ENCODE data around the gene PALM.
"Not testable (repeated sequence)": the region's sequence is repeated elsewhere in the genome, so short reads cannot be mapped to it uniquely, and the experiment has no call there.

PALM gene
- total RNA-seq, result 0 to 0.17 (median 0) reads per million in 3 donors

GRCh38 chr19:708154-709143 is at the start of gene PALM:
Gene PALM (plus strand): TSS chr19:708935. CDS start chr19:709147, 212 bp downstream.
- Histone ChIP-seq H3K36me3 (ENCODE audit: control insufficient read depth, insufficient read depth, low read length) (no peaks in the 10 kb centered on the region), H3K27me3 (replicated peaks; ENCODE audit: control insufficient read depth, insufficient read depth, low read length, poor library complexity, severe bottlenecking) (peaks cover 17% of the 10 kb centered on the region), H3K4me1 (ENCODE audit: control insufficient read depth, insufficient read depth, low read length, poor library complexity, severe bottlenecking) (peaks cover 11% of the 10 kb centered on the region), H3K4me3 (ENCODE audit: insufficient read depth, low read depth, low read length, poor library complexity, severe bottlenecking) (no peak within 1 kb of the TSS), H3K9me3 (ENCODE audit: control insufficient read depth, low read length) (no peaks in the 10 kb centered on the region), H3K27ac (ENCODE audit: insufficient read depth, low read length, poor library complexity, severe bottlenecking) (no peak within 1 kb of the TSS)
- no peak for DNase-seq

- peaks cover 18% of the 10 kb centered on the region for H3K36me3 ChIP-seq (ENCODE audit: control insufficient read depth, insufficient read depth, low read length)
- H3K4me1 ChIP-seq (ENCODE audit: control insufficient read depth, insufficient read depth, low read length, poor library complexity, severe bottlenecking), result peaks cover 56% of the 10 kb centered on the region
- H3K4me3 ChIP-seq (ENCODE audit: insufficient read depth, low read depth, low read length, poor library complexity, severe bottlenecking), result peak overlapping the region; percentile 91
- H3K27me3 ChIP-seq (replicated peaks; ENCODE audit: control insufficient read depth, insufficient read depth, low read length, poor library complexity, severe bottlenecking), result no peaks in the 10 kb centered on the region
- no peaks in the 10 kb centered on the region for H3K9me3 ChIP-seq (ENCODE audit: control insufficient read depth, low read length)
- DNase-seq, result no peak
- H3K27ac ChIP-seq (ENCODE audit: insufficient read depth, low read length, poor library complexity, severe bottlenecking), result peak overlapping the region; percentile 94
These were observed 47.8 kb upstream of the PALM start for GRCh38 chr19:660793-661426.

- no peaks in the 10 kb centered on the region for H3K9me3 ChIP-seq (ENCODE audit: control insufficient read depth, low read length)
- no peaks in the 10 kb centered on the region for H3K27me3 ChIP-seq (replicated peaks; ENCODE audit: control insufficient read depth, insufficient read depth, low read length, poor library complexity, severe bottlenecking)
- H3K4me1 ChIP-seq (ENCODE audit: control insufficient read depth, insufficient read depth, low read length, poor library complexity, severe bottlenecking), result peaks cover 52% of the 10 kb centered on the region
- H3K4me3 ChIP-seq (ENCODE audit: insufficient read depth, low read depth, low read length, poor library complexity, severe bottlenecking), result peak overlapping the region; percentile 91
- peak; percentile 53 to 61 (median 61) for DNase-seq
- H3K36me3 ChIP-seq (ENCODE audit: control insufficient read depth, insufficient read depth, low read length), result peaks cover 16% of the 10 kb centered on the region
- peak overlapping the region; percentile 94 for H3K27ac ChIP-seq (ENCODE audit: insufficient read depth, low read length, poor library complexity, severe bottlenecking)
These were observed 47.1 kb upstream of the PALM start for GRCh38 chr19:661427-662196.

- H3K27ac ChIP-seq (ENCODE audit: insufficient read depth, low read length, poor library complexity, severe bottlenecking), result peak overlapping the region; percentile 94
- peak; percentile 59 to 65 (median 61) for DNase-seq
- peaks cover 45% of the 10 kb centered on the region for H3K4me1 ChIP-seq (ENCODE audit: control insufficient read depth, insufficient read depth, low read length, poor library complexity, severe bottlenecking)
- peaks cover 13% of the 10 kb centered on the region for H3K36me3 ChIP-seq (ENCODE audit: control insufficient read depth, insufficient read depth, low read length)
- H3K27me3 ChIP-seq (replicated peaks; ENCODE audit: control insufficient read depth, insufficient read depth, low read length, poor library complexity, severe bottlenecking), result no peaks in the 10 kb centered on the region
- peak overlapping the region; percentile 91 for H3K4me3 ChIP-seq (ENCODE audit: insufficient read depth, low read depth, low read length, poor library complexity, severe bottlenecking)
- H3K9me3 ChIP-seq (ENCODE audit: control insufficient read depth, low read length), result no peaks in the 10 kb centered on the region
These were observed 46.4 kb upstream of the PALM start for GRCh38 chr19:662207-662961.

GRCh38 chr19:662962-663681 is 45.6 kb upstream of the PALM start, which contains the start of gene RNF126:
Gene RNF126 (minus strand): TSS chr19:663214. CDS start chr19:663121, 93 bp downstream.
- H3K36me3 ChIP-seq (ENCODE audit: control insufficient read depth, insufficient read depth, low read length), result peaks cover 6% of the 10 kb centered on the region
- peaks cover 38% of the 10 kb centered on the region for H3K4me1 ChIP-seq (ENCODE audit: control insufficient read depth, insufficient read depth, low read length, poor library complexity, severe bottlenecking)
- no peaks in the 10 kb centered on the region for H3K27me3 ChIP-seq (replicated peaks; ENCODE audit: control insufficient read depth, insufficient read depth, low read length, poor library complexity, severe bottlenecking)
- H3K9me3 ChIP-seq (ENCODE audit: control insufficient read depth, low read length), result no peaks in the 10 kb centered on the region
- peak; percentile 87 to 95 (median 92) for DNase-seq
- peak within 1 kb of the TSS; percentile 91 for H3K4me3 ChIP-seq (ENCODE audit: insufficient read depth, low read depth, low read length, poor library complexity, severe bottlenecking)
- H3K27ac ChIP-seq (ENCODE audit: insufficient read depth, low read length, poor library complexity, severe bottlenecking), result peak within 1 kb of the TSS; percentile 94

- Histone ChIP-seq H3K4me1 (ENCODE audit: control insufficient read depth, insufficient read depth, low read length, poor library complexity, severe bottlenecking) (peaks cover 32% of the 10 kb centered on the region), H3K4me3 (ENCODE audit: insufficient read depth, low read depth, low read length, poor library complexity, severe bottlenecking) (peak overlapping the region; percentile 23), H3K27ac (ENCODE audit: insufficient read depth, low read length, poor library complexity, severe bottlenecking) (peak overlapping the region; percentile 74), H3K27me3 (replicated peaks; ENCODE audit: control insufficient read depth, insufficient read depth, low read length, poor library complexity, severe bottlenecking) (no peaks in the 10 kb centered on the region), H3K9me3 (ENCODE audit: control insufficient read depth, low read length) (no peaks in the 10 kb centered on the region), H3K36me3 (ENCODE audit: control insufficient read depth, insufficient read depth, low read length) (peaks cover under 1% of the 10 kb centered on the region)
- DNase-seq, result no peak
These were observed 45.0 kb upstream of the PALM start for GRCh38 chr19:663682-664117.

GRCh38 chr19:664913-665443 is 43.8 kb upstream of the PALM start:
- no peak overlapping the region for H3K4me3 ChIP-seq (ENCODE audit: insufficient read depth, low read depth, low read length, poor library complexity, severe bottlenecking)
- H3K9me3 ChIP-seq (ENCODE audit: control insufficient read depth, low read length), result no peaks in the 10 kb centered on the region
- no peaks in the 10 kb centered on the region for H3K27me3 ChIP-seq (replicated peaks; ENCODE audit: control insufficient read depth, insufficient read depth, low read length, poor library complexity, severe bottlenecking)
- peaks cover 19% of the 10 kb centered on the region for H3K4me1 ChIP-seq (ENCODE audit: control insufficient read depth, insufficient read depth, low read length, poor library complexity, severe bottlenecking)
- H3K36me3 ChIP-seq (ENCODE audit: control insufficient read depth, insufficient read depth, low read length), result no peaks in the 10 kb centered on the region
- DNase-seq, result peak; percentile 68 to 75 (median 69)
- no peak overlapping the region for H3K27ac ChIP-seq (ENCODE audit: insufficient read depth, low read length, poor library complexity, severe bottlenecking)

- H3K27me3 ChIP-seq (replicated peaks; ENCODE audit: control insufficient read depth, insufficient read depth, low read length, poor library complexity, severe bottlenecking); H3K4me3 ChIP-seq (ENCODE audit: insufficient read depth, low read depth, low read length, poor library complexity, severe bottlenecking); H3K27ac ChIP-seq (ENCODE audit: insufficient read depth, low read length, poor library complexity, severe bottlenecking); DNase-seq; H3K9me3 ChIP-seq (ENCODE audit: control insufficient read depth, low read length); H3K36me3 ChIP-seq (ENCODE audit: control insufficient read depth, insufficient read depth, low read length): not testable (repeated sequence)
- H3K4me1 ChIP-seq (ENCODE audit: control insufficient read depth, insufficient read depth, low read length, poor library complexity, severe bottlenecking), result peaks cover 11% of the 10 kb centered on the region
These were observed 41.7 kb upstream of the PALM start for GRCh38 chr19:666985-667573.
